ENCODE measurements around the gene NPLOC4.
"Not testable (repeated sequence)": the region's sequence is repeated elsewhere in the genome, so short reads cannot be mapped to it uniquely, and the experiment has no call there.

The NPLOC4 gene

GRCh38 chr17:81636505-81637288 is at the start of gene NPLOC4, which contains the start of gene TSPAN10:
TSS of gene NPLOC4 (minus strand) at chr17:81637112. CDS start at chr17:81636930, 182 bp downstream.
TSS of gene TSPAN10 (plus strand) at chr17:81637196. CDS start at chr17:81642413, 5,217 bp downstream.
- DNase-seq (ENCODE audit: low read depth), result peak; percentile 30

- no peak for DNase-seq (ENCODE audit: low read depth)
Measured at GRCh38 chr17:81686614-81687013, 49.7 kb upstream of the NPLOC4 start.

- DNase-seq (ENCODE audit: low read depth), result peak; percentile 45
Measured at GRCh38 chr17:81685108-81685507, 48.2 kb upstream of the NPLOC4 start.

GRCh38 chr17:81684442-81684911 is 47.6 kb upstream of the NPLOC4 start:
- no peak for DNase-seq (ENCODE audit: low read depth)

- peak; percentile 96 for DNase-seq (ENCODE audit: low read depth)
Measured at GRCh38 chr17:81683584-81684441, 46.9 kb upstream of the NPLOC4 start, which contains the start of the genes ARL16 and HGS. TSS of gene ARL16 (minus strand) at chr17:81683797. CDS start at chr17:81683753, 44 bp downstream. TSS of gene HGS (plus strand) at chr17:81684011. CDS start at chr17:81684067, 56 bp downstream.

- DNase-seq (ENCODE audit: low read depth), result no peak
Measured at GRCh38 chr17:81683208-81683583, 46.3 kb upstream of the NPLOC4 start.

GRCh38 chr17:81682565-81683207 is 45.8 kb upstream of the NPLOC4 start:
- no peak for DNase-seq (ENCODE audit: low read depth)

- no peak for DNase-seq (ENCODE audit: low read depth)
Measured at GRCh38 chr17:81681672-81682071, 44.8 kb upstream of the NPLOC4 start.

- DNase-seq (ENCODE audit: low read depth), result no peak
Measured at GRCh38 chr17:81680150-81680549, 43.2 kb upstream of the NPLOC4 start.

GRCh38 chr17:81676906-81677305 is 40.0 kb upstream of the NPLOC4 start:
- DNase-seq (ENCODE audit: low read depth), result no peak

GRCh38 chr17:81675515-81676221 is 38.8 kb upstream of the NPLOC4 start:
- not testable (repeated sequence) for DNase-seq (ENCODE audit: low read depth)

- no peak for DNase-seq (ENCODE audit: low read depth)
Measured at GRCh38 chr17:81673561-81674258, 36.8 kb upstream of the NPLOC4 start.

GRCh38 chr17:81672954-81673353 is 36.0 kb upstream of the NPLOC4 start:
- DNase-seq (ENCODE audit: low read depth), result no peak

GRCh38 chr17:81672504-81672903 is 35.6 kb upstream of the NPLOC4 start:
- no peak for DNase-seq (ENCODE audit: low read depth)

- DNase-seq (ENCODE audit: low read depth), result no peak
Measured at GRCh38 chr17:81667754-81668153, 30.8 kb upstream of the NPLOC4 start.

- peak; percentile 74 for DNase-seq (ENCODE audit: low read depth)
Measured at GRCh38 chr17:81666342-81667191, 29.7 kb upstream of the NPLOC4 start, which contains the start of the genes CCDC137 and OXLD1. TSS of gene CCDC137 (plus strand) at chr17:81666737. CDS start at chr17:81666767, 30 bp downstream. TSS of gene OXLD1 (minus strand) at chr17:81666605. CDS start at chr17:81666577, 28 bp downstream.

- no peak for DNase-seq (ENCODE audit: low read depth)
Measured at GRCh38 chr17:81666092-81666341, 29.1 kb upstream of the NPLOC4 start.

GRCh38 chr17:81665205-81666091 is 28.5 kb upstream of the NPLOC4 start:
- no peak for DNase-seq (ENCODE audit: low read depth)

- no peak for DNase-seq (ENCODE audit: low read depth)
Measured at GRCh38 chr17:81664051-81664470, 27.1 kb upstream of the NPLOC4 start.
